Pancreas (tissue), 10 donors: ENCODE data around the gene BMP4. TPM values are rescaled to one million over a fixed set of nuclear protein-coding genes. Genes with fewer than 3 reads are reported as not detected.

Experiments
- ATAC-seq, 4 donors: fragments of 200-7000 bp; cut with Tn5 transposase; one replicate each; pipeline versions ENCODE4 v1.8.0 to v1.9.1; 2020; ENCODE audit warnings: mild to moderate bottlenecking in 4 of 4, moderate library complexity in 4 of 4
- DNase-seq, 6 donors: peaks; one replicate each; pipeline ENCODE4 v3.0.0-alpha.2; 2020
- FAIRE-seq: peaks from 2 replicates; lab custom pipeline; 2012; peaks lifted over from hg19 to GRCh38; lab: Jason Lieb, UNC
- H3K27ac ChIP-seq, 4 donors: fragments of 200-600 bp; sonication (generic); 1 replicate in 3 of 4; 2 replicates in 1 of 4; pipeline versions ENCODE4 v1.5.0 to v1.8.0; 2020
- H3K27me3 ChIP-seq, 4 donors: fragments of 200-600 bp; one replicate each; pipeline ENCODE4 v1.8.0; 2021
- H3K36me3 ChIP-seq, 3 donors: fragments of 200-600 bp; sonication (generic) in 1 of 3; one replicate each; pipeline versions ENCODE4 v1.5.0 to v1.8.0; 2020 to 2021
- H3K4me1 ChIP-seq, 3 donors: fragments of 200-600 bp; one replicate each; pipeline ENCODE4 v1.8.0; 2021
- H3K4me3 ChIP-seq, 4 donors: fragments of 200-600 bp; sonication (generic) in 2 of 4; one replicate each; pipeline versions ENCODE4 v1.5.0 to v1.8.0; 2020 to 2021
- H3K9me3 ChIP-seq, 4 donors: fragments of 200-600 bp; one replicate each; pipeline ENCODE4 v1.8.0; 2021
- WGBS, 2 donors: extraction: QIAGEN DNeasy Blood & Tissue Kit; methylation state at CpG; one replicate each; pipeline ENCODE4 v1.1.7; 2013; 5-methylcytosine and 5-hydroxymethylcytosine counted together
- intact Hi-C, 3 donors: fragments of 100-400 bp; cut with DNase I; formaldehyde crosslinking; loops; one replicate each; pipeline versions ENCODE4 v1.11.1 to v1.14.2; 2022
- polyA plus RNA-seq, 2 donors: library from polyadenylated mRNA; stranded (reverse); fragments of 200-250 nt; gene quantifications; one replicate each; pipeline ENCODE4 v1.2.3, GENCODE V29; 2013
- total RNA-seq, 6 donors: library from RNA; stranded (reverse); fragmentation: NEBNext Ultra II Directional in 4 of 6; extraction: Animal tissue kit (Norgen Biotek cat#: 25700) in 4 of 6; gene quantifications; one replicate each; pipeline versions ENCODE4 v1.2.1 to v1.2.4, GENCODE V29; 2021 to 2023
- TF ChIP-seq, protein P1 (sequence below), 4 donors: fragments of 200-600 bp; sonication (generic) in 3 of 4; IDR thresholded peaks; one replicate each; pipeline versions ENCODE4 v1.5.0 to v1.8.0; 2021; ENCODE audit warnings: antibody characterized with exemption in 4 of 4
- donor health status: healthy with polysubstance abuse.
- donor health status: DM: no; HTN: no; CAD: no; lungs with moderate emphysema.
- donor health status: DM: no; HTN: no; CAD: no.
- donor health status: control.
- donor health status: control.
- donor health status: Bipolar disorder and iron deficiency.
- donor health status: DM: yes; HTN: yes; CAD: no.
- donor health status: DM: no; HTN: no; CAD: no.
- donor health status: DM: no; HTN: no; CAD: no.
- donor health status: DM: yes; HTN: yes; CAD: no.

Gene BMP4
- total and polyA plus RNA-seq, 8 donors, result 0.59 to 4.6 (median 1.9) TPM

DNA sequence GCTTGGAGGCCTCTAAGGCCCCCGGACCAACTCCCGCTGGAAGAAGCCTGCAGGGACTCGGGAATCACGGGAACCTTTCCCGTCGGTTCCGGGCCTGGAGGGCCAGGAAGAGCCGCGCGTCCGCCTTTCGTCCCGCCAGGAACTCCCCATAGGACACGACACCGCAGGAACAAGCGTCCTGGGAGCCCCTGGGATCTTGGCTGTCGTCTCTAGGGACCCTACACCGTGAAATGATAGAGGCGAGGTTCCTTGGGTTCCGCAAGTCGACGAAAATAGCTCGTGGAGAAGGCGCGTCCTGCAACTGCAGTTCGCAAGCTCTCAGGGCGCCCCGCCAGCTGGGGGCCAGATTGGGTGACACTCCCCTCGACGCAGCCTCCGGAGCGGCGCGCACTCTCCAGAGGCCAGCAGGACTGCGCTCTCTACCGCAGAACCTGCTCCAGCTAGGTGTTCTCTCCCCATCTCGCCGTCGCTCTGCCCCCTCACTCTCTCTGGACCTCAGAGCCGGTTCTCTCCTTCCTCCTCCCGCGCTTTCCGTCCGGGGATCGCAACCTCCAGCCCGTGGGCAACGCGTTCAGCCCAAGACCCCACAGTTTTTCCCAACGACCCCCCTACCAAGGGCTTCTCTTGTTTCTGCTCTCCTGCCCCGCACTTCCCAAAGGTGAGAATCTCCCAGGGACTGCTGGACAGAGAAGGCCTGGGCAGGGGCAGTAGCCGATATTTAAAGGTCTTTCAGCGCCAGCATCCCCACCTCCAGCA, 776 bp downstream of the BMP4 start:
- Histone ChIP-seq H3K36me3 (no peaks in the 10 kb centered on the region), H3K4me1 (peaks cover 0 to 11% (median 0%) of the 10 kb centered on the region in 3 donors), H3K27ac (no peak overlapping the region), H3K9me3 (no peaks in the 10 kb centered on the region), H3K4me3 (peak overlapping the region; percentile 6 to 65 (median 32)), H3K27me3 (no peaks in the 10 kb centered on the region)
- DNase-seq, result peak in 4 of 6 donors; percentile 20 to 79 (median 60)
- FAIRE-seq, result no peak
- WGBS, 2 donors, result 7 to 8% methylated on average over 49 to 52 of the region's 52 CpGs
- intact Hi-C loops, result no loop called here
- TF ChIP-seq, protein P1, sequence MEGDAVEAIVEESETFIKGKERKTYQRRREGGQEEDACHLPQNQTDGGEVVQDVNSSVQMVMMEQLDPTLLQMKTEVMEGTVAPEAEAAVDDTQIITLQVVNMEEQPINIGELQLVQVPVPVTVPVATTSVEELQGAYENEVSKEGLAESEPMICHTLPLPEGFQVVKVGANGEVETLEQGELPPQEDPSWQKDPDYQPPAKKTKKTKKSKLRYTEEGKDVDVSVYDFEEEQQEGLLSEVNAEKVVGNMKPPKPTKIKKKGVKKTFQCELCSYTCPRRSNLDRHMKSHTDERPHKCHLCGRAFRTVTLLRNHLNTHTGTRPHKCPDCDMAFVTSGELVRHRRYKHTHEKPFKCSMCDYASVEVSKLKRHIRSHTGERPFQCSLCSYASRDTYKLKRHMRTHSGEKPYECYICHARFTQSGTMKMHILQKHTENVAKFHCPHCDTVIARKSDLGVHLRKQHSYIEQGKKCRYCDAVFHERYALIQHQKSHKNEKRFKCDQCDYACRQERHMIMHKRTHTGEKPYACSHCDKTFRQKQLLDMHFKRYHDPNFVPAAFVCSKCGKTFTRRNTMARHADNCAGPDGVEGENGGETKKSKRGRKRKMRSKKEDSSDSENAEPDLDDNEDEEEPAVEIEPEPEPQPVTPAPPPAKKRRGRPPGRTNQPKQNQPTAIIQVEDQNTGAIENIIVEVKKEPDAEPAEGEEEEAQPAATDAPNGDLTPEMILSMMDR (IDR thresholded peaks at IDR 0.05), result no peak
- ATAC-seq, result peak in 3 of 4 donors; percentile 6 to 16 (median 15)

DNA sequence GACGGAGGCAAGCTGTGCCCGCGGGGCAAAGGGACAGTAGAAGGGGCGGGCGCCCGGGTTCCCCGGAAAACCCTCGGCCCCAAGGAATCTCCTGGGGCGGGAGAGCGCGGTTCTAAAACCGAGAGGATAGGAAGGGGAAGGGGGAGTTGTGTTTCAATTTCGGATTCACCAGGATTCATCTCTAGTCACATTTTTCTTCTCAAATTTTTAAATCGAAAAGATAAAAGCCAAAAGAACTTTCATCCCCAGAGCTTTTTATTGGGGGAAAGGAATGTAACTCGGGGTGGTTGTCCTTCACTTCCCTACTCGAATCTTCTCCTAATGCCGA, 1.4 kb downstream of the BMP4 start:
- Histone ChIP-seq H3K4me1 (peaks cover 0 to 11% (median 0%) of the 10 kb centered on the region in 3 donors), H3K36me3 (no peaks in the 10 kb centered on the region), H3K9me3 (no peaks in the 10 kb centered on the region), H3K27ac (no peak overlapping the region), H3K27me3 (no peaks in the 10 kb centered on the region), H3K4me3 (peak overlapping the region; percentile 3 to 65 (median 42))
- ATAC-seq (no peak), FAIRE-seq (no peak), DNase-seq (no peak)
- WGBS, 2 donors, result 6 to 9% methylated on average over 17 of the region's 17 CpGs
- TF ChIP-seq, protein P1 (IDR thresholded peaks at IDR 0.05), result no peak
- intact Hi-C loops, result no loop called here

DNA sequence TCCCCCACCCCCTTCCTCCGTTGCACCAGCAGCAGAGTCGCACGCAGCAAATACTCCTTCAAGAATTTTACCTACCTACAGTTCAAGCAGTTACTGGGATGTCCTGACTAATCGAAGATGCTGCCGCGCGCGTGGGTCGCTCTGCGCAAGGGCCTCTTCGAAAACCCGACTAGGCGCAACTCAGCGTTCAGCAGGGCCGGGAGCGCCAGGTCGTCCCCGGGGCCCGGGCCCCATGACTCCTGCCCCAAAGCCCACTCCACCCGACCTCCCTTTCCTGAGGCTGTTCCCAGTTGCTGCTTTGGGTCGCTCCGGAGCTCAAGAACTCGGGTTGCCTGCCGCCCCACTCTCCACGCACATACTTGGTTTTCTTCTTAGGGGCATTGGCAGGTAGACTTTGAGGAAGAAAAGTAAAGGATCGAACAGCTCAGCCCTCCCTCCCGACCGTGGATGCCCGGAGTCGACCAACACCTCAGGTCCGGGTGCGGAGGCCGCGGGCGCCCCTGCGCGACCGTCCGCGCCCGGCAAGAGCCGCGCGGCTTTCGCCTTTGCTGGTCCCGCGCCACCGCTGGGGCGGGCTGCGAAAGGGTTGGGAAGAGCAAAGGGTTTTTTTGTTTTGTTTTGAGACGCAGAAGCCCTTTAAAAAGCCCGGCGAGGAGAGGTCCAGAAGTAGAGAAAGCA, 1.9 kb downstream of the BMP4 start:
- Histone ChIP-seq H3K4me3 (peak overlapping the region; percentile 20 to 65 (median 42)), H3K36me3 (no peaks in the 10 kb centered on the region), H3K4me1 (peaks cover 0 to 11% (median 0%) of the 10 kb centered on the region in 3 donors), H3K9me3 (no peaks in the 10 kb centered on the region), H3K27me3 (no peaks in the 10 kb centered on the region), H3K27ac (no peak overlapping the region)
- TF ChIP-seq, protein P1 (IDR thresholded peaks at IDR 0.05), result no peak
- peak in 2 of 6 donors; percentile 59 to 69 for DNase-seq
- no peak for FAIRE-seq
- WGBS, 2 donors, result 2% methylated on average over 53 of the region's 53 CpGs
- intact Hi-C loops, result no loop called here
- ATAC-seq, result no peak

DNA sequence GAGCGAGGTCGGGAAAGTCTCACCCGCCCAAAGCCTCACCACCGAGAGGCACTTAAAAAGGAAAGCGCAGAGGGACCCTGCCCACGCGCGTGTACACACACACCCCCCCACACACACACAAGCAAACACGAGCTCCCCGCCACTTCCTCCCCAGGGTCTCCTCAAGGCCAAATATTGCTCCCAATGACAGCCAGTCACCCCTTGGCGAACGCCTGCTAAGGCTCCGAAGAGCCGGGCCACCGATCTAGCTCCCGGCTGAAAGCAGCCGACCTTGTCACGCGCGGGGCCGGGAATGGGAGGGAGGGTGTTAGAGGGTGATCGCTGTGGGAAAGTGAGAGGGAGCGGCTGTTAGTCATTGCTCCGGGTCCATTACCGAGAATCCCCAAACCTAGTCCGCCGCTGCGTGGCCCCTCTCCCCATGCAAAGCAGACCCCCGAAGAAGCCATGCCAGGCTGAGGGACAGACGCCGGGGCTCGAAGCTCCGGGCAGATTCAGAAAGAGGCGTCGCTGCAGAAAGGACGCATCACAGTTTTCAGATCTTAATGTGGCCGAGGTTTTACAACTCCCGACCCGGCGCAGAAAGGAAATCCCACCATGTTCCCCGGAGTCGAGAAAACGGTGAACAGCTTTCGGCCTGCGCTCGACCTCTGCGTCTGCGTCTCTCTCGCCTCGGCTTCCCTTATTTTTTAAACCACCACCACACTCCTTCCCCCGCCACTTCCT, 2.6 kb downstream of the BMP4 start:
- Histone ChIP-seq H3K27ac (peak overlapping the region; percentile 22 to 72 (median 48)), H3K36me3 (no peaks in the 10 kb centered on the region), H3K9me3 (no peaks in the 10 kb centered on the region), H3K4me1 (peaks cover 0 to 11% (median 0%) of the 10 kb centered on the region in 3 donors), H3K27me3 (no peaks in the 10 kb centered on the region), H3K4me3 (peak overlapping the region; percentile 29 to 65 (median 46))
- ATAC-seq (peak; percentile 37 to 50 (median 46)), FAIRE-seq (no peak), DNase-seq (peak in 5 of 6 donors; percentile 28 to 76 (median 44))
- TF ChIP-seq, protein P1 (IDR thresholded peaks at IDR 0.05), result no peak
- whole genome bisulfite sequencing, 2 donors, result 0 to 1% methylated on average over 50 to 51 of the region's 51 CpGs
- intact Hi-C loops, result no loop called here
